Anterior cingulate cortex (tissue), 58 donors: ENCODE measurements around the gene DESI1.
"Not testable (repeated sequence)": the region's sequence is repeated elsewhere in the genome, so short reads cannot be mapped to it uniquely, and the experiment has no call there.

Experiments
- DNase-seq, 58 donors: peaks; one replicate each; lab custom pipeline; 2025; lab: John Stamatoyannopoulos, UW

The DESI1 gene

GRCh38 chr22:41593336-41593960 lies 27.4 kb downstream of the DESI1 start:
- not testable (repeated sequence) for DNase-seq

GRCh38 chr22:41589391-41590241 lies 31.2 kb downstream of the DESI1 start, which contains the start of gene PMM1:
Gene PMM1 (minus strand): TSS chr22:41589840. CDS start chr22:41589805, 35 bp downstream.
- peak; percentile 80 to 100 (median 100) for DNase-seq

GRCh38 chr22:41587347-41587723 lies 33.5 kb downstream of the DESI1 start:
- DNase-seq, result no peak

- no peak for DNase-seq
Observed at GRCh38 chr22:41585898-41586297, 34.9 kb downstream of the DESI1 start.

GRCh38 chr22:41584881-41585280 lies 36.0 kb downstream of the DESI1 start:
- DNase-seq, result peak in 3 of 58 donors; percentile 9 to 32 (median 30)

- no peak for DNase-seq
Observed at GRCh38 chr22:41582694-41583093, 38.1 kb downstream of the DESI1 start.

GRCh38 chr22:41579997-41580355 lies 40.9 kb downstream of the DESI1 start:
- no peak for DNase-seq

GRCh38 chr22:41579297-41579996 lies 41.4 kb downstream of the DESI1 start:
- no peak for DNase-seq

GRCh38 chr22:41578818-41579217 lies 42.0 kb downstream of the DESI1 start:
- DNase-seq, result peak in 2 of 58 donors; percentile 11 to 13

GRCh38 chr22:41578114-41578513 lies 42.7 kb downstream of the DESI1 start:
- DNase-seq, result no peak

- DNase-seq, result peak in 15 of 58 donors; percentile 11 to 48 (median 25)
Observed at GRCh38 chr22:41576877-41577276, 44.0 kb downstream of the DESI1 start.

GRCh38 chr22:41575533-41575932 lies 45.3 kb downstream of the DESI1 start:
- no peak for DNase-seq

GRCh38 chr22:41574847-41575381 lies 45.9 kb downstream of the DESI1 start:
- DNase-seq, result peak in 22 of 58 donors; percentile 14 to 66 (median 29)

GRCh38 chr22:41573677-41574076 lies 47.2 kb downstream of the DESI1 start:
- DNase-seq, result no peak

GRCh38 chr22:41572305-41572704 lies 48.5 kb downstream of the DESI1 start:
- not testable (repeated sequence) for DNase-seq

GRCh38 chr22:41571786-41572185 lies 49.1 kb downstream of the DESI1 start:
- no peak for DNase-seq

GRCh38 chr22:41570221-41570620 lies 50.6 kb downstream of the DESI1 start:
- no peak for DNase-seq

- peak in 4 of 58 donors; percentile 12 to 39 (median 27) for DNase-seq
Observed at GRCh38 chr22:41568811-41569210, 52.0 kb downstream of the DESI1 start.

GRCh38 chr22:41567512-41567768 lies 53.4 kb downstream of the DESI1 start:
- no peak for DNase-seq

GRCh38 chr22:41565403-41566054 lies 55.3 kb downstream of the DESI1 start:
- DNase-seq, result peak in 5 of 58 donors; percentile 14 to 32 (median 30)

GRCh38 chr22:41564563-41564962 lies 56.3 kb downstream of the DESI1 start:
- DNase-seq, result no peak
